HepG2 (cell line): ENCODE data around the gene ARHGAP21. TPM values are rescaled to one million over a fixed set of nuclear protein-coding genes. Genes with fewer than 3 reads are reported as not detected.
A peak's percentile ranks its signal among the peaks of the same experiment; 100 is the strongest.

Experiments used
- CENPT ChIP-seq: sonication (generic); formaldehyde crosslinking; IDR thresholded peaks from 2 replicates; pipeline ENCODE4 v1.8.0; 2022; ENCODE audit warnings: low read depth, mild to moderate bottlenecking, moderate library complexity, missing genetic modification reagents
- ELF3 ChIP-seq: IDR thresholded peaks from 2 replicates; pipeline ENCODE4 v1.6.1; 2016; ENCODE audit warnings: missing genetic modification reagents, missing compliant biosample characterization
- EZH2 ChIP-seq: conservative IDR thresholded peaks from 2 replicates; pipeline ENCODE4 v1.6.1; 2012; ENCODE audit warnings: mild to moderate bottlenecking, low read depth, low read length, moderate library complexity
- FOXJ3 ChIP-seq: sonication (generic); formaldehyde crosslinking; IDR thresholded peaks from 2 replicates; pipeline ENCODE4 v1.4.0; 2020; ENCODE audit warnings: missing genetic modification reagents, mild to moderate bottlenecking, borderline replicate concordance
- HOMEZ ChIP-seq: IDR thresholded peaks from 2 replicates; pipeline ENCODE4 v1.6.1; 2016; ENCODE audit warnings: low read depth
- HOXA5 ChIP-seq: sonication (generic); formaldehyde crosslinking; IDR thresholded peaks from 2 replicates; pipeline ENCODE4 v1.4.0; 2020; ENCODE audit warnings: missing genetic modification reagents
- MAFF ChIP-seq: IDR thresholded peaks from 2 replicates; pipeline ENCODE4 v1.6.1; 2011; ENCODE audit warnings: low read depth, low read length, improper control_type of control experiment
- NBN ChIP-seq: fragments of 450-650 bp; conservative IDR thresholded peaks from 2 replicates; pipeline ENCODE4 v1.6.1; 2017
- NFKB2 ChIP-seq: sonication (generic); formaldehyde crosslinking; IDR thresholded peaks from 2 replicates; pipeline ENCODE4 v1.4.0; 2020; ENCODE audit warnings: missing genetic modification reagents, borderline replicate concordance
- NONO ChIP-seq, 2 experiments: fragments of 450-650 bp in 1 of 2; sonication (generic) in 1 of 2; formaldehyde crosslinking in 1 of 2; IDR thresholded peaks in 1 of 2; conservative IDR thresholded peaks in 1 of 2; 2 replicates each; pipeline versions ENCODE4 v1.6.1 to v1.8.0; 2017 to 2022; ENCODE audit warnings: mild to moderate bottlenecking in 1 of 2, missing genetic modification reagents in 1 of 2, moderate library complexity in 1 of 2
- SMC3 ChIP-seq: IDR thresholded peaks from 2 replicates; pipeline ENCODE4 v1.6.1; 2011; ENCODE audit warnings: low read length, improper control_type of control experiment
- SNAI1 ChIP-seq: sonication (generic); formaldehyde crosslinking; IDR thresholded peaks from 2 replicates; pipeline ENCODE4 v1.5.0; 2020; ENCODE audit warnings: mild to moderate bottlenecking, missing genetic modification reagents, borderline replicate concordance
- YEATS2 ChIP-seq: sonication (generic); formaldehyde crosslinking; IDR thresholded peaks from 2 replicates; pipeline ENCODE4 v1.4.0; 2020; ENCODE audit warnings: missing genetic modification reagents, borderline replicate concordance
- ZBED4 ChIP-seq: sonication (generic); formaldehyde crosslinking; IDR thresholded peaks from 2 replicates; pipeline ENCODE4 v1.4.0; 2020; ENCODE audit warnings: missing genetic modification reagents, borderline replicate concordance
- ZNF180 ChIP-seq: sonication (generic); formaldehyde crosslinking; IDR thresholded peaks from 2 replicates; pipeline ENCODE4 v1.4.0; 2020; ENCODE audit warnings: low read depth, missing genetic modification reagents, borderline replicate concordance
- ZNF230 ChIP-seq: sonication (generic); formaldehyde crosslinking; IDR thresholded peaks from 2 replicates; pipeline ENCODE4 v1.4.0; 2020; ENCODE audit warnings: mild to moderate bottlenecking, missing genetic modification reagents
- ZNF234 ChIP-seq: sonication (generic); formaldehyde crosslinking; conservative IDR thresholded peaks from 2 replicates; pipeline ENCODE4 v1.5.1; 2020; ENCODE audit warnings: mild to moderate bottlenecking, missing genetic modification reagents
- ZNF274 ChIP-seq: sonication (generic); formaldehyde crosslinking; IDR thresholded peaks from 2 replicates; pipeline ENCODE4 v1.5.1; 2020; ENCODE audit warnings: mild to moderate bottlenecking, missing genetic modification reagents
- ZNF570 ChIP-seq: sonication (generic); formaldehyde crosslinking; IDR thresholded peaks from 2 replicates; pipeline ENCODE4 v1.4.0; 2020; ENCODE audit warnings: mild to moderate bottlenecking, missing genetic modification reagents, borderline replicate concordance
- ZNF878 ChIP-seq: sonication (generic); formaldehyde crosslinking; IDR thresholded peaks from 2 replicates; pipeline ENCODE4 v1.8.1; 2023; ENCODE audit warnings: mild to moderate bottlenecking, missing genetic modification reagents, moderate library complexity
- ZSCAN30 ChIP-seq: sonication (generic); formaldehyde crosslinking; IDR thresholded peaks from 2 replicates; pipeline ENCODE4 v1.5.0; 2020; ENCODE audit warnings: mild to moderate bottlenecking, missing genetic modification reagents
- polyA plus RNA-seq, 8 experiments: library from polyadenylated mRNA; depleted of rRNA in 3 of 8; stranded (reverse) in 7 of 8; unstranded in 1 of 8; fragments of >200 nt; fragmentation: Illumina TruSeq in 4 of 8; extraction: Trizol in 4 of 8; gene quantifications; 2 replicates each; pipeline versions ENCODE4 v1.2.1 to v1.2.3, GENCODE V29; 2011 to 2016; ENCODE audit warnings: low read depth in 4 of 8, missing spikeins in 1 of 8, mixed read lengths in 1 of 8; ENCODE audit not compliant: insufficient read depth in 1 of 8
- total RNA-seq, 5 experiments: library from RNA; depleted of rRNA; stranded (reverse); fragments of >200 nt; fragmentation: Illumina TruSeq; extraction: Trizol; gene quantifications; 2 replicates each; pipeline ENCODE4 v1.2.3, GENCODE V29; 2016; ENCODE audit warnings: low read depth in 1 of 5
- TF ChIP-seq, protein P1 (sequence below): sonication (generic); formaldehyde crosslinking; IDR thresholded peaks from 2 replicates; pipeline ENCODE4 v1.8.1; 2023; ENCODE audit warnings: mild to moderate bottlenecking, missing genetic modification reagents
- TF ChIP-seq, protein P2 (sequence below): sonication (generic); formaldehyde crosslinking; conservative IDR thresholded peaks from 2 replicates; pipeline ENCODE4 v1.4.0; 2020; ENCODE audit warnings: missing genetic modification reagents

ARHGAP21 gene
- total and polyA plus RNA-seq, 2 of the 13 experiments (the other 11 are each of a cell fraction or from before 2014, with no cell fraction given) = 23.9 to 26.6 TPM

DNA sequence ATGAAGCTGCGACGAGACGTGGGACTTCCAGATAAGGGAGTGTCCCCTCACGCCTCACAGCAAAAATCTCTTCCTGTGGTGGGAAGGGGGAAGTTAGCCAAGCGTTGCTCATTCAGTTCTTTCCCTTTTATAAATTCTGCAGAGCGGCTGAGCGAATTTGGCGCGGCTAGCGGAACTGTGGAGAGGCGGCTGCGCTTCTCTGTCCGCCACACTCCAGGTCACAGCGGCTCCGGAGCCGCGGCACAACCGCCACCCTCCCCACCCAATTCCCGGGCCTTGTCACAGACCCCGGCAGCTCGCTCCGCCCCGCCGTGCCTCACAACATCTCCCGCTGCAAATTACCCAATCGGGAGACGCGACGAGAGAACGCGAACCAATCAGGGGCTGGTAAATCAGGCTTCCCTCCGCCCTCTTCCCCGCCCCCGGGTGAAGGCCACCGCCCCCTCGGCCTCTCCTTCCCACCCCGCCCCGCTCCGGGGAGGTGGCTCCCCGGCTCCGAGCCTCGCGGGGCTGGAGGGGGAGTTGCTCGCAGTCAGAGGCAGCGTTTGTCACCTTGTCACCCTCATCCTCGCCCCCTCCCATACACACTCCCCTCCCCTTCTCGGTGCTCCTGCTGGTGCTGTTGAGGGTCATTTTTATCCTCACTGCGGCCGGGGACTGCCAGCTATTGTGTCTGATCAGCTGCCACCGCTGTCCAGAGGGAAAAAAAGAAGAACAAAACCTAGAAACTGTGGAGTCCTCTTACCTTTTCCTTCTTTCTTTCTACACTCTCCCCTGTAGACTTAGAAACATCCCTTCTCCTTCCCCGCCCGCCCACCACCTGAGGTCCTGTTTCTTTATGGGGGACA lies 918 bp upstream of the ARHGAP21 start (continued):
- no peak for TF ChIP-seq FOXJ3 (CRISPR knock-in tag)
- no peak for TF ChIP-seq ZNF230
- TF ChIP-seq SNAI1 = no peak
- no peak for TF ChIP-seq ZNF570 (CRISPR knock-in tag)
- TF ChIP-seq MAFF = no peak
- TF ChIP-seq CENPT = no peak
- no peak for TF ChIP-seq YEATS2 (CRISPR knock-in tag)
- no peak for TF ChIP-seq ZNF180 (CRISPR knock-in tag)
- no peak for TF ChIP-seq NONO (IDR thresholded peaks at IDR 0.05)
- 0 out of 2 replicates have a peak, but pooled peaks have one; percentile 13 for TF ChIP-seq NONO (CRISPR knock-in tag; conservative IDR thresholded peaks at IDR 0.05)
- TF ChIP-seq ZNF274 (CRISPR knock-in tag) = no peak
- TF ChIP-seq, protein P1, sequence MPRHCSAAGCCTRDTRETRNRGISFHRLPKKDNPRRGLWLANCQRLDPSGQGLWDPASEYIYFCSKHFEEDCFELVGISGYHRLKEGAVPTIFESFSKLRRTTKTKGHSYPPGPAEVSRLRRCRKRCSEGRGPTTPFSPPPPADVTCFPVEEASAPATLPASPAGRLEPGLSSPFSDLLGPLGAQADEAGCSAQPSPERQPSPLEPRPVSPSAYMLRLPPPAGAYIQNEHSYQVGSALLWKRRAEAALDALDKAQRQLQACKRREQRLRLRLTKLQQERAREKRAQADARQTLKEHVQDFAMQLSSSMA = no peak
- TF ChIP-seq, protein P2, sequence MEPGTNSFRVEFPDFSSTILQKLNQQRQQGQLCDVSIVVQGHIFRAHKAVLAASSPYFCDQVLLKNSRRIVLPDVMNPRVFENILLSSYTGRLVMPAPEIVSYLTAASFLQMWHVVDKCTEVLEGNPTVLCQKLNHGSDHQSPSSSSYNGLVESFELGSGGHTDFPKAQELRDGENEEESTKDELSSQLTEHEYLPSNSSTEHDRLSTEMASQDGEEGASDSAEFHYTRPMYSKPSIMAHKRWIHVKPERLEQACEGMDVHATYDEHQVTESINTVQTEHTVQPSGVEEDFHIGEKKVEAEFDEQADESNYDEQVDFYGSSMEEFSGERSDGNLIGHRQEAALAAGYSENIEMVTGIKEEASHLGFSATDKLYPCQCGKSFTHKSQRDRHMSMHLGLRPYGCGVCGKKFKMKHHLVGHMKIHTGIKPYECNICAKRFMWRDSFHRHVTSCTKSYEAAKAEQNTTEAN (CRISPR knock-in tag) = 0 out of 2 replicates have a peak, but pooled peaks have one; percentile 44
- TF ChIP-seq NFKB2 = peak; percentile 43; the same call in 1 of the 2 replicates
- TF ChIP-seq HOXA5 (CRISPR knock-in tag) = no peak
- TF ChIP-seq ZNF878 = no peak
- TF ChIP-seq SMC3 = no peak
- TF ChIP-seq ZBED4 (CRISPR knock-in tag) = 0 out of 2 replicates have a peak, but pooled peaks have one; percentile 31
- no peak for TF ChIP-seq ZNF234 (CRISPR knock-in tag)
- no peak for TF ChIP-seq HOMEZ (CRISPR knock-in tag)
- TF ChIP-seq ZSCAN30 (CRISPR knock-in tag) = no peak
- no peak for TF ChIP-seq NBN
- no peak for TF ChIP-seq EZH2
- 0 out of 2 replicates have a peak, but pooled peaks have one; percentile 4 for TF ChIP-seq ELF3 (CRISPR knock-in tag)
